ENCODE results near the gene PCNX2. TPM values are rescaled to one million over a fixed set of nuclear protein-coding genes. Genes with fewer than 3 reads are reported as not detected.
A peak's percentile ranks its signal among the peaks of the same experiment; 100 is the strongest.

PCNX2 gene
- total and polyA plus RNA-seq, 11 donors, result 0.27 to 5.3 (median 1.9) TPM

DNA sequence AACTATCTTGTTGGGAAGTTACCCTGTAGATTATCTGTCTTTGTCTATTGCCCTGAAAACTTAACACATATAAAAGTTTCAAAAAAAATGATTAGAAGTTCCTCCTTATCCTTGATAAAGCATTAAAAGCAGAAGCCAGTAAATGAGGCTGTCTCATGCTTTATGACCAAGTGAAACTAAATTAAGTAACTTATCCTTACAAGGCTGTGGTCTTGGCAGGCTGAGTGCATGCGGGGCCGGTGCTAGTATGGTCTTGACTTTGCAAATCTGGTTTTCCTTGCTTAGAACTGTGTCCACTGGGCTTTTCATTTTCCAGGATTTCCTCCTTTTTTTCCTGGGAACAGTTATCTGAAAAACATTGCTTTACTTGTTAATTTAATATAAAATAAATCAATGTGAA, 43.1 kb downstream of the PCNX2 start:
- peaks cover 0 to 12% (median 0%) of the 10 kb centered on the region in 12 donors for H3K4me1 ChIP-seq
- DNase-seq (peak in 2 of 5 donors; percentile 15 to 36), ATAC-seq (no peak)
- 27 to 40% (median 32%) methylated on average over 2 of the region's 2 CpGs for WGBS, 4 donors
- peaks cover 0 to 3% (median 0%) of the 10 kb centered on the region in 9 donors for H3K36me3 ChIP-seq
- TF ChIP-seq POLR2A (IDR thresholded peaks at IDR 0.05), result no peak
- no peak for TF ChIP-seq CTCF (IDR thresholded peaks at IDR 0.05)
- no peaks in the 10 kb centered on the region for H3K9me3 ChIP-seq
- no peaks in the 10 kb centered on the region for H3K27me3 ChIP-seq
- intact Hi-C loops (cut with DNase I), result no loop called here
- H3K27ac ChIP-seq, result peak overlapping the region in 1 of 12 donors; percentile 11
- H3K4me3 ChIP-seq, result no peak overlapping the region

- Histone ChIP-seq H3K4me1 (peaks cover 0 to 12% (median 0%) of the 10 kb centered on the region in 12 donors), H3K36me3 (no peaks in the 10 kb centered on the region), H3K27ac (no peak overlapping the region), H3K4me3 (no peak overlapping the region), H3K9me3 (no peaks in the 10 kb centered on the region), H3K27me3 (no peaks in the 10 kb centered on the region)
- WGBS, 4 donors, result 90 to 94% (median 90%) methylated on average over 4 of the region's 4 CpGs
- DNase-seq, result no peak
- no peak for TF ChIP-seq POLR2A (IDR thresholded peaks at IDR 0.05)
- TF ChIP-seq CTCF (IDR thresholded peaks at IDR 0.05), result no peak
- intact Hi-C loops (cut with DNase I), result no loop called here
- ATAC-seq, result no peak
These were observed 44.3 kb downstream of the PCNX2 start for GRCh38 chr1:233251201-233251720.

DNA sequence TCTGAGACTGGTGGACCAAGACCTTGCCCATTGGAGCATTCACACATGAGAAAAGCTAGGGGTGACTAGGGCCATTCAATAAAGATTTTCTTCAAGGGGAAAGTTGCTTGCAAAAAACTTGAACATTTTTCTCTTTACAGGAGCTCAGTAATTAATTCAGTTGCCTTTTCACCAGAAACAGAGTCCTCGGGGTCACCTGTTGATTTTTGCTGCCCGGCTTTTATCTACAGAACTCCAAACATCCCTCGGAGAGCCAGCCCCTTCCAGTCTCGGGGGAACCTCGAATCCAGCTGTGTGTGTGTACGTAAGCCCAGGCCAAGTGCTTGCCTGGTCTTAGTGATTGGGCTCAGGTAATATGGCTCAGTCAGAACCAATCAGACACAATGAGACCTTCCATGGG, 47.5 kb downstream of the PCNX2 start:
- H3K27me3 ChIP-seq, result no peaks in the 10 kb centered on the region
- no peak overlapping the region for H3K27ac ChIP-seq
- no peaks in the 10 kb centered on the region for H3K9me3 ChIP-seq
- peaks cover 0 to 17% (median 1%) of the 10 kb centered on the region in 12 donors for H3K4me1 ChIP-seq
- TF ChIP-seq CTCF (IDR thresholded peaks at IDR 0.05), result no peak
- no peak for TF ChIP-seq POLR2A (IDR thresholded peaks at IDR 0.05)
- no peak for ATAC-seq
- 84 to 92% (median 90%) methylated on average over 6 of the region's 6 CpGs for WGBS, 4 donors
- no peaks in the 10 kb centered on the region for H3K36me3 ChIP-seq
- no peak overlapping the region for H3K4me3 ChIP-seq
- intact Hi-C loops (cut with DNase I), result loop anchor here in 2 of 10 donors (10.0 kb wide), 2 partner anchors 293 to 1383 kb away; partner anchors contain the start of gene NTPCR (in 1 of the 2)
- DNase-seq, result no peak

DNA sequence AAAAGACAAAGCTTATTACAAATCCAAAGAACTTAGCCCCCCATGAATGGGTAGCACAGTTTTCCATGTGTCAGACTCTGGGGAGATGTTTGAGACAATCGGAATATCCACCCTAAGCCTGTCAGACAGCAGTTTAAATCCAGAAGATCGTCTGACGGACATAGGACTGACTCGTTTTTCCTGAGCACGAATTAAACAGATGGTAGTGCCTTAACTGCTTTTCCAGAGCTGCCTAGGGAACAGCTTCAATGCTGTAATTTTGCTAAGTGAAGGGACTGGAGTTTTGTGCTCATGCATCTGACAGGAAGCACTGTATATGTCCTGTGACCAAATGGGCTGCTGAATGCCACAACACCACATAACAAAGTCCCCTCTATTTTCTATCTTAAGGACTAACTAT, 48.6 kb downstream of the PCNX2 start:
- peaks cover 0 to 20% (median 1%) of the 10 kb centered on the region in 12 donors for H3K4me1 ChIP-seq
- DNase-seq, result no peak
- TF ChIP-seq POLR2A (IDR thresholded peaks at IDR 0.05) (no peak), CTCF (IDR thresholded peaks at IDR 0.05) (no peak)
- no peak overlapping the region for H3K27ac ChIP-seq
- intact Hi-C loops (cut with DNase I), result loop anchor here in 2 of 10 donors (10.0 kb wide), 2 partner anchors 292 to 1382 kb away; partner anchors contain the start of gene NTPCR (in 1 of the 2)
- no peak overlapping the region for H3K4me3 ChIP-seq
- peak in 1 of 4 donors; percentile 50 for ATAC-seq
- H3K9me3 ChIP-seq, result no peaks in the 10 kb centered on the region
- no peaks in the 10 kb centered on the region for H3K36me3 ChIP-seq
- no peaks in the 10 kb centered on the region for H3K27me3 ChIP-seq
- 48 to 61% (median 58%) methylated on average over 5 of the region's 5 CpGs for WGBS, 4 donors

Data from heart left ventricle (tissue), 16 donors.